Measurements from ENCODE around the gene PDCD1LG2. TPM values are rescaled to one million over a fixed set of nuclear protein-coding genes. Genes with fewer than 3 reads are reported as not detected.
"Not testable (repeated sequence)": the region's sequence is repeated elsewhere in the genome, so short reads cannot be mapped to it uniquely, and the experiment has no call there.

PDCD1LG2 gene
- polyA plus RNA-seq, 3 donors, result 0.16 to 0.41 (median 0.17) TPM

DNA sequence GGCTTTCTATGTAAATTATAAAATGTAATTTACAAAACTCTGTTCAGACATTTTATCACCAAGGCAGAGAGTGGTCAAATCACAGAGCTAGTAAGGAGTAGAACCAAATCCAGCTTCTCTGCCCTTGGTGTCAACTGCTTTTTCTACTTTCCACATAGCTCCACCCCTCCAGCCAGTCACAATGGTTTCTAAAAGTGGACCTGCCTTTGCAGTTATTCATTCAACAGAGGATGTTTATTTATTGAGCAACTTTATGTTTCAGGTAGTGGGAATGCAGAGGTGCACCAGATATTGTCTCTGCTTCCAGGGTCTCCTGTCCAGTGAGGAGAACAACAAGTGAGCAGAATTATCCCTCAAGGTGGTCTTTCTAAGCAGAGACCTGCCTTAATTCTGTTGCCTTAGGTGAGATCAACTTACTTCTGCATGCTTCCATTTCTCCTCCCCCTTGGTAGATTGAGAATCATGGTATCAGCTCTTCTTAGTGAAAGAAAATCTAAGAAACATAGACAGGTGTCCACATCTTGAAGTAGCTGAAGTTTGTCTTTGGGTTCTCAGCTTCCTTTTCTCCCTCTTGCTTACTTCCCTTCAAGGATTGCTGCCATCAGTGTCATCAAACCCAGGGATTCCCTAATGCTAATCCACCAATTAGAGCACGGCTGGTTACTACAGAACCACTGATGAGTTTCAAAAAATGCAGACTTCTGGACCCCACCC is 17.2 kb upstream of the PDCD1LG2 start:
- H3K4me1 ChIP-seq (ENCODE audit: control insufficient read depth in 1 of 2, insufficient read depth in 2 of 2, low read length in 2 of 2), result peaks cover 29 to 31% of the 10 kb centered on the region in 2 donors
- TF ChIP-seq, protein P1, sequence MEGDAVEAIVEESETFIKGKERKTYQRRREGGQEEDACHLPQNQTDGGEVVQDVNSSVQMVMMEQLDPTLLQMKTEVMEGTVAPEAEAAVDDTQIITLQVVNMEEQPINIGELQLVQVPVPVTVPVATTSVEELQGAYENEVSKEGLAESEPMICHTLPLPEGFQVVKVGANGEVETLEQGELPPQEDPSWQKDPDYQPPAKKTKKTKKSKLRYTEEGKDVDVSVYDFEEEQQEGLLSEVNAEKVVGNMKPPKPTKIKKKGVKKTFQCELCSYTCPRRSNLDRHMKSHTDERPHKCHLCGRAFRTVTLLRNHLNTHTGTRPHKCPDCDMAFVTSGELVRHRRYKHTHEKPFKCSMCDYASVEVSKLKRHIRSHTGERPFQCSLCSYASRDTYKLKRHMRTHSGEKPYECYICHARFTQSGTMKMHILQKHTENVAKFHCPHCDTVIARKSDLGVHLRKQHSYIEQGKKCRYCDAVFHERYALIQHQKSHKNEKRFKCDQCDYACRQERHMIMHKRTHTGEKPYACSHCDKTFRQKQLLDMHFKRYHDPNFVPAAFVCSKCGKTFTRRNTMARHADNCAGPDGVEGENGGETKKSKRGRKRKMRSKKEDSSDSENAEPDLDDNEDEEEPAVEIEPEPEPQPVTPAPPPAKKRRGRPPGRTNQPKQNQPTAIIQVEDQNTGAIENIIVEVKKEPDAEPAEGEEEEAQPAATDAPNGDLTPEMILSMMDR (IDR thresholded peaks at IDR 0.05), result no peak
- H3K4me3 ChIP-seq (replicated peaks in 1 of 3; ENCODE audit: low read depth in 2 of 3, low read length in 3 of 3), result peak overlapping the region in 1 of 3 experiments; percentile 62
- Mint-ChIP-seq H3K27me3 (ENCODE audit: low read depth in 3 of 3) (no peaks in the 10 kb centered on the region), H3K27ac (peak overlapping the region; percentile 81 to 93 (median 90)), H3K36me3 (no peaks in the 10 kb centered on the region), H3K9me3 (peaks cover 0 to 2% (median 0%) of the 10 kb centered on the region in 7 donors), H3K4me3 (peak overlapping the region in 1 of 2 donors; percentile 69), H3K4me1 (peaks cover 31% of the 10 kb centered on the region)
- peak overlapping the region in 1 of 2 donors; percentile 88 for H3K27ac ChIP-seq (ENCODE audit: low read depth in 1 of 2, low read length in 2 of 2)
- no peaks in the 10 kb centered on the region for H3K27me3 ChIP-seq (ENCODE audit: control insufficient read depth in 2 of 2, insufficient read depth in 2 of 2, low read length in 2 of 2)
- no CpG with 5 or more reads among the region's 1 CpG for WGBS (ENCODE audit: insufficient coverage)
- no peak overlapping the region for H3K9ac ChIP-seq (ENCODE audit: insufficient read depth, low read length, poor library complexity, severe bottlenecking)
- H3K9me3 ChIP-seq (replicated peaks in 1 of 2; ENCODE audit: control insufficient read depth in 1 of 2, insufficient read depth in 1 of 2, low read length in 2 of 2), result no peaks in the 10 kb centered on the region
- H3K4me2 ChIP-seq (replicated peaks; ENCODE audit: extremely low read depth, low read length, poor library complexity, severe bottlenecking), result peak overlapping the region; percentile 63
- H2AFZ ChIP-seq (ENCODE audit: insufficient read depth, low read depth, low read length, poor library complexity, severe bottlenecking), result no peak overlapping the region
- intact Hi-C loops (cut with micrococcal nuclease), result loop anchor here in 1 of 2 donors (5.0 to 10.0 kb wide), 3 partner anchors 36 to 698 kb away; partner anchors contain the start of gene RCL1
- no peak for DNase-seq
- H3K79me2 ChIP-seq (ENCODE audit: insufficient read depth, low read length), result no peaks in the 10 kb centered on the region
- no peaks in the 10 kb centered on the region for H3K36me3 ChIP-seq (replicated peaks in 1 of 2; ENCODE audit: control insufficient read depth in 1 of 2, insufficient read depth in 2 of 2, low read length in 2 of 2)
- H4K20me1 ChIP-seq (ENCODE audit: insufficient read depth, low read length), result no peaks in the 10 kb centered on the region

DNA sequence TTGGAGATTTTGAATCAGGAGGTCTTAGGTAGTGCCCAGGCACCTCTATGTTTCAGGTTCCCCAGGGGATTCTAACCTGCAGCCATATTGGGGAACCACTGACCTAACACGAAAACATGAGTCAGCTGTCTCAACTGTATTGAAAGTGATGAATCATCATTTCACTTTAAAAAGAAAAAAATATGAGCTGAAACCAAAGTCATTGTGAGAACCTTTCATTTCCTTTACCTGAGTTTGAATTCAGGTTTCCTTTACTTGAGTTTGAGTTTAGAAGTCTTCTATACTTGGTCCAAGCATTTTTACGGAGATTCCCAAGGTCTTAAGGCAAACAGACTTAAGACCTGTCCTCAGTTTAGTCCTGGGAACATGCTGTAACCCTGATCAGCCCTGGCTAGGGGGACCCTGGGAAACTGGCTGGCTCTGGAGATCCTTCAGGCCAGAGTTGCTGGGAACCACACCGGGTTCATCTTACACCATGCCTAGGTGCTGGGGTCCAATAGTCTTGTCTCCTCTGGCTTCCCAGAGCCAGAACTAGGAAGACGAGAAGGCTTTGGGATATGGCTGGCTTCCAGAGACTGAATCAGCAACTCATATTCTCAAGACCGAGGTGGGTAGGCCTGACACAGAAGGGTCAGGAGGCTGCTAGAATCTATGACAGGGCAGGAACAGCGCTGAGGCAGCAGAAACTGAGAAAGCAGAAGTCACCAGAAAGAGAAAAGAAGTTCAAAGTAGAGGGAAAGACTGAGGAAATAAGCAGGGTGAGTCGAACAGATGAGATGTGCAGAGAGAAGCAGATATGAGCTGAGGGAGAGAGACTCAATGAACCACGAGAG is 16.4 kb upstream of the PDCD1LG2 start:
- Histone ChIP-seq H3K4me1 (ENCODE audit: control insufficient read depth in 1 of 2, insufficient read depth in 2 of 2, low read length in 2 of 2) (peaks cover 29 to 31% of the 10 kb centered on the region in 2 donors), H3K36me3 (replicated peaks in 1 of 2; ENCODE audit: control insufficient read depth in 1 of 2, insufficient read depth in 2 of 2, low read length in 2 of 2) (no peaks in the 10 kb centered on the region), H3K9ac (ENCODE audit: insufficient read depth, low read length, poor library complexity, severe bottlenecking) (peak overlapping the region; percentile 22), H3K4me3 (replicated peaks in 1 of 3; ENCODE audit: low read depth in 2 of 3, low read length in 3 of 3) (peak overlapping the region in 2 of 3 experiments; percentile 10 to 62), H2AFZ (ENCODE audit: insufficient read depth, low read depth, low read length, poor library complexity, severe bottlenecking) (no peak overlapping the region), H3K4me2 (replicated peaks; ENCODE audit: extremely low read depth, low read length, poor library complexity, severe bottlenecking) (peak overlapping the region; percentile 63), H3K27me3 (ENCODE audit: control insufficient read depth in 2 of 2, insufficient read depth in 2 of 2, low read length in 2 of 2) (no peaks in the 10 kb centered on the region), H3K27ac (ENCODE audit: low read depth in 1 of 2, low read length in 2 of 2) (peak overlapping the region; percentile 88), H4K20me1 (ENCODE audit: insufficient read depth, low read length) (no peaks in the 10 kb centered on the region), H3K79me2 (ENCODE audit: insufficient read depth, low read length) (no peaks in the 10 kb centered on the region), H3K9me3 (replicated peaks in 1 of 2; ENCODE audit: control insufficient read depth in 1 of 2, insufficient read depth in 1 of 2, low read length in 2 of 2) (no peaks in the 10 kb centered on the region)
- WGBS (ENCODE audit: insufficient coverage), result 16% methylated on average over 7 of the region's 8 CpGs
- TF ChIP-seq, protein P1 (IDR thresholded peaks at IDR 0.05), result no peak
- Mint-ChIP-seq H3K4me3 (peak overlapping the region; percentile 20 to 69), H3K36me3 (no peaks in the 10 kb centered on the region), H3K4me1 (peaks cover 31% of the 10 kb centered on the region), H3K9me3 (peaks cover 0 to 2% (median 0%) of the 10 kb centered on the region in 7 donors), H3K27ac (peak overlapping the region; percentile 81 to 93 (median 90)), H3K27me3 (ENCODE audit: low read depth in 3 of 3) (no peaks in the 10 kb centered on the region)
- intact Hi-C loops (cut with micrococcal nuclease), result loop anchor here in 1 of 2 donors (5.0 to 10.0 kb wide), 3 partner anchors 37 to 699 kb away; partner anchors contain the start of gene RCL1
- DNase-seq, result peak; percentile 74 to 86 (median 75)

DNA sequence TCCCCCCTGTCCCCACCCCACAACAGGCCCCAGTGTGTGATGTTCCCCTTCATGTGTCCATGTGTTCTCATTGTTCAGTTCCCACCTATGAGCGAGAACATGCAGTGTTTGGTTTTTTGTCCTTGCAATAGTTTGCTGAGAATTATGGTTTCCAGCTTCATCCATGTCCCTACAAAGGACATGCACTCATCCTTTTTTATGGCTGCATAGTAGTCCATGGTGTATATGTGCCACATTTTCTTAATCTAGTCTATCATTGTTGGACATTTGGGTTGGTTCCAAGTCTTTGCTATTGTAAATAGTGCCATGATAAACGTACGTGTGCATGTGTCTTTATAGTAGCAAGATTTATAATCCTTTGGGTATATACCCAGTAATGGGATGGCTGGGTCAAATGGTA is 15.6 kb upstream of the PDCD1LG2 start:
- H3K4me1 ChIP-seq (ENCODE audit: control insufficient read depth in 1 of 2, insufficient read depth in 2 of 2, low read length in 2 of 2), result peaks cover 27 to 28% of the 10 kb centered on the region in 2 donors
- not testable (repeated sequence) for H3K9ac ChIP-seq (ENCODE audit: insufficient read depth, low read length, poor library complexity, severe bottlenecking); DNase-seq; H3K4me3 Mint-ChIP-seq; H3K27ac ChIP-seq (ENCODE audit: low read depth in 1 of 2, low read length in 2 of 2); H3K36me3 ChIP-seq (replicated peaks in 1 of 2; ENCODE audit: control insufficient read depth in 1 of 2, insufficient read depth in 2 of 2, low read length in 2 of 2); H3K4me2 ChIP-seq (replicated peaks; ENCODE audit: extremely low read depth, low read length, poor library complexity, severe bottlenecking); H4K20me1 ChIP-seq (ENCODE audit: insufficient read depth, low read length); H3K79me2 ChIP-seq (ENCODE audit: insufficient read depth, low read length); H2AFZ ChIP-seq (ENCODE audit: insufficient read depth, low read depth, low read length, poor library complexity, severe bottlenecking); H3K36me3 Mint-ChIP-seq; H3K4me3 ChIP-seq (replicated peaks in 1 of 3; ENCODE audit: low read depth in 2 of 3, low read length in 3 of 3); H3K9me3 ChIP-seq (replicated peaks in 1 of 2; ENCODE audit: control insufficient read depth in 1 of 2, insufficient read depth in 1 of 2, low read length in 2 of 2); H3K9me3 Mint-ChIP-seq; H3K27me3 ChIP-seq (ENCODE audit: control insufficient read depth in 2 of 2, insufficient read depth in 2 of 2, low read length in 2 of 2); H3K27me3 Mint-ChIP-seq (ENCODE audit: low read depth in 3 of 3)
- WGBS (ENCODE audit: insufficient coverage), result no CpG with 5 or more reads among the region's 3 CpGs
- intact Hi-C loops (cut with micrococcal nuclease), result loop anchor here in 1 of 2 donors (5.0 to 10.0 kb wide), 3 partner anchors 37 to 700 kb away; partner anchors contain the start of gene RCL1
- peaks cover 30% of the 10 kb centered on the region for H3K4me1 Mint-ChIP-seq
- peak overlapping the region in 2 of 7 donors; percentile 14 to 93 for H3K27ac Mint-ChIP-seq
